ENCODE data around the gene TUBGCP6. TPM values are rescaled to one million over a fixed set of nuclear protein-coding genes. Genes with fewer than 3 reads are reported as not detected.

The TUBGCP6 gene
- total and polyA plus RNA-seq, 2 donors (not counting 3 experiments of a cell fraction or from before 2014, with no cell fraction given) = 33.1 to 45.3 TPM

DNA sequence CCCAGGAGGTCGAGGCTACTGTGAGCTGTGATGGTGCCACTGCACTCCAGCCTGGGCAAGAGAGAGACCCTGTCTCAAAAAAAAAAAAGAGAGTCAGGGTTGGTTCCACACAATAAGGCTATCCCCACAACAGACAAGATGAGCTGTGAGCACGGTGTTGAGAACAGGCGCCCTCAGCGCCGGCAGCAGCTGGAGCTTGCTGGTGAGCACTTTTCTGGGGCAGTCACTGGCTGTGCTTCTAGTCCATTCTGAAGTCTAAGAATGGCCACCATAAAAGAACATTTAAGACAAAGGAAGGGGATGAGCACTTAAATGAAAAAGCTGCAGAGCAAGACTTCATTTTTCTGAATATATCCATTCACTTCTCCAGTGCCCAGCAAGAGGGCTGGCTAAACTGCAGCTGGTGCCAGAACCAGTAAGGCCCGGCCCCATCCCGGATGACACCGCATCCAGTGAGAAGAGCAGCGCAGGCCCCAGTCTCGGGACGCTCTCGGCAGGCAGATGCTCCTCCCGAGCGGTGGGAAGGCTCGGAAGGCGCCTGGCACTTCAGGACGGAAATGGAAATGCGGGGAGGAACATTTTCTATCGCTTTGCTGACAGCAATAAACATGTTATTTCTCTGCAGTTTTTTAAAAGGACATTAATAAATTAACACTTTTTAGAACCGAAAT is 12.2 kb downstream of the TUBGCP6 start:
- Histone ChIP-seq H3K36me3 (ENCODE audit: control insufficient read depth in 2 of 2, extremely low read depth in 1 of 2, insufficient read depth in 2 of 2, low read length in 2 of 2) (peaks cover 0 to 14% of the 10 kb centered on the region in 2 experiments), H3K79me2 (ENCODE audit: control insufficient read depth, insufficient read depth, low read length) (peaks cover 20% of the 10 kb centered on the region), H2AFZ (ENCODE audit: low read depth, low read length) (no peak overlapping the region), H3K9me1 (replicated peaks; ENCODE audit: control insufficient read depth, extremely low read depth, insufficient read depth, low read length) (no peaks in the 10 kb centered on the region), H3K4me1 (ENCODE audit: control insufficient read depth, extremely low read depth, insufficient read depth, low read length) (no peaks in the 10 kb centered on the region), H3K27me3 (ENCODE audit: control insufficient read depth in 2 of 2, insufficient read depth in 2 of 2, low read length in 2 of 2) (no peaks in the 10 kb centered on the region), H3K9ac (replicated peaks; ENCODE audit: extremely low read depth, insufficient read depth, low read length) (no peak overlapping the region), H3K4me2 (ENCODE audit: insufficient read depth, low read length) (no peak overlapping the region), H3K27ac (ENCODE audit: insufficient read depth, low read depth, low read length) (no peak overlapping the region), H4K20me1 (replicated peaks; ENCODE audit: control insufficient read depth, extremely low read depth, insufficient read depth, low read length) (no peaks in the 10 kb centered on the region), H3K9me3 (replicated peaks; ENCODE audit: control insufficient read depth, insufficient read depth, low read length) (no peaks in the 10 kb centered on the region), H3K4me3 (replicated peaks in 1 of 3; ENCODE audit: insufficient read depth in 1 of 3, low read depth in 1 of 3, low read length in 3 of 3) (no peak overlapping the region)
- FAIRE-seq = no peak
- no peak for DNase-seq (ENCODE audit: low read depth, low spot score)
- no TSS peak for BruUV-seq (replicated peaks)
- CTCF ChIA-PET = interaction anchor here (0.6 to 2.8 kb wide), 3 partner anchors 8 to 117 kb away, joined by 3 to 11 read pairs (median 4); no protein-coding TSS in a partner anchor
- TF ChIP-seq, protein P1, sequence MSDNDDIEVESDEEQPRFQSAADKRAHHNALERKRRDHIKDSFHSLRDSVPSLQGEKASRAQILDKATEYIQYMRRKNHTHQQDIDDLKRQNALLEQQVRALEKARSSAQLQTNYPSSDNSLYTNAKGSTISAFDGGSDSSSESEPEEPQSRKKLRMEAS (IDR thresholded peaks at IDR 0.05; ENCODE audit: insufficient read depth, insufficient read length) = no peak
- TF ChIP-seq JUN (IDR thresholded peaks at IDR 0.05; ENCODE audit: borderline replicate concordance, insufficient read depth, insufficient read length, low read depth) (no peak), GATA2 (IDR thresholded peaks at IDR 0.05; ENCODE audit: insufficient read depth, insufficient read length, low read depth, low read length) (no peak), FOS (IDR thresholded peaks at IDR 0.05; ENCODE audit: borderline replicate concordance, insufficient read depth, low read length) (no peak), EZH2 (IDR thresholded peaks at IDR 0.05; ENCODE audit: borderline replicate concordance, low read depth, low read length, severe bottlenecking) (no peak), MYC (IDR thresholded peaks at IDR 0.05; ENCODE audit: low read depth, low read length) (no peak), POLR2A (IDR thresholded peaks at IDR 0.05; ENCODE audit: low read depth, low read length) (no peak), POLR2AphosphoS5 (IDR thresholded peaks at IDR 0.05; ENCODE audit: insufficient read depth, low read depth, low read length) (no peak)
- TF ChIP-seq, protein P2, sequence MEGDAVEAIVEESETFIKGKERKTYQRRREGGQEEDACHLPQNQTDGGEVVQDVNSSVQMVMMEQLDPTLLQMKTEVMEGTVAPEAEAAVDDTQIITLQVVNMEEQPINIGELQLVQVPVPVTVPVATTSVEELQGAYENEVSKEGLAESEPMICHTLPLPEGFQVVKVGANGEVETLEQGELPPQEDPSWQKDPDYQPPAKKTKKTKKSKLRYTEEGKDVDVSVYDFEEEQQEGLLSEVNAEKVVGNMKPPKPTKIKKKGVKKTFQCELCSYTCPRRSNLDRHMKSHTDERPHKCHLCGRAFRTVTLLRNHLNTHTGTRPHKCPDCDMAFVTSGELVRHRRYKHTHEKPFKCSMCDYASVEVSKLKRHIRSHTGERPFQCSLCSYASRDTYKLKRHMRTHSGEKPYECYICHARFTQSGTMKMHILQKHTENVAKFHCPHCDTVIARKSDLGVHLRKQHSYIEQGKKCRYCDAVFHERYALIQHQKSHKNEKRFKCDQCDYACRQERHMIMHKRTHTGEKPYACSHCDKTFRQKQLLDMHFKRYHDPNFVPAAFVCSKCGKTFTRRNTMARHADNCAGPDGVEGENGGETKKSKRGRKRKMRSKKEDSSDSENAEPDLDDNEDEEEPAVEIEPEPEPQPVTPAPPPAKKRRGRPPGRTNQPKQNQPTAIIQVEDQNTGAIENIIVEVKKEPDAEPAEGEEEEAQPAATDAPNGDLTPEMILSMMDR (IDR thresholded peaks at IDR 0.05; ENCODE audit: extremely low read depth in 1 of 2, insufficient read depth in 1 of 2, low read depth in 1 of 2, low read length in 2 of 2) = no peak
- dilution Hi-C loops (cut with MboI; ENCODE audit: extremely low pct_ligation_motif_present, low sequenced_read_pairs) = no loop called here
- POLR2A ChIA-PET = no interaction called here
- intact Hi-C loops (cut with micrococcal nuclease) = no loop called here

Measured in endothelial cell of umbilical vein (primary cell).